GM12878 (cell line): ENCODE data around the gene TANK. TPM values are rescaled to one million over a fixed set of nuclear protein-coding genes. Genes with fewer than 3 reads are reported as not detected.
A peak's percentile ranks its signal among the peaks of the same experiment; 100 is the strongest.

ENCODE experiments used
- ASH2L ChIP-seq: fragments of 300-600, 200-600 bp; sonication (generic); IDR thresholded peaks from 2 replicates; pipeline ENCODE4 v1.6.1; 2017; ENCODE audit warnings: low read depth, mild to moderate bottlenecking, borderline replicate concordance
- CHD4 ChIP-seq: fragments of 200-600 bp; sonication (generic); IDR thresholded peaks from 2 replicates; pipeline ENCODE4 v1.6.1; 2016; ENCODE audit warnings: mild to moderate bottlenecking
- GATAD2B ChIP-seq: fragments of 450-650 bp; conservative IDR thresholded peaks from 2 replicates; pipeline ENCODE4 v1.6.1; 2017; ENCODE audit warnings: low read depth, mild to moderate bottlenecking, moderate library complexity
- HDGF ChIP-seq: fragments of 450-650 bp; IDR thresholded peaks from 2 replicates; pipeline ENCODE4 v1.6.1; 2016; ENCODE audit warnings: antibody characterized with exemption
- NR2C1 ChIP-seq: fragments of 450-650 bp; IDR thresholded peaks from 2 replicates; pipeline ENCODE4 v1.6.1; 2017; ENCODE audit warnings: antibody characterized with exemption, mild to moderate bottlenecking, moderate library complexity
- NR2F1 ChIP-seq: fragments of 450-650 bp; conservative IDR thresholded peaks from 2 replicates; pipeline ENCODE4 v1.6.1; 2017; ENCODE audit warnings: mild to moderate bottlenecking
- SREBF2 ChIP-seq: IDR thresholded peaks from 2 replicates; pipeline ENCODE4 v1.6.1; 2012; ENCODE audit warnings: mild to moderate bottlenecking, low read length
- ZBTB33 ChIP-seq: fragments of 450-650 bp; IDR thresholded peaks from 2 replicates; pipeline ENCODE4 v1.6.1; 2017; ENCODE audit warnings: mild to moderate bottlenecking
- ZBTB40 ChIP-seq: fragments of 450-650 bp; IDR thresholded peaks from 2 replicates; pipeline ENCODE4 v1.6.1; 2016; ENCODE audit warnings: mild to moderate bottlenecking, moderate library complexity, borderline replicate concordance
- ZNF384 ChIP-seq: IDR thresholded peaks from 2 replicates; pipeline ENCODE4 v1.6.1; 2012; ENCODE audit warnings: low read depth, mild to moderate bottlenecking, low read length, improper control_type of control experiment, borderline replicate concordance
- polyA plus RNA-seq, 11 experiments: library from polyadenylated mRNA; depleted of rRNA in 4 of 11; unstranded in 6 of 11; stranded (reverse) in 5 of 11; fragments of >200 nt; fragmentation: Nextera tagmentation in 4 of 11; fragmentation: Illumina TruSeq in 1 of 11; extraction: Ambion mirVana in 4 of 11; extraction: Trizol in 1 of 11; gene quantifications; 1 replicate in 1 of 11; 2 replicates in 10 of 11; pipeline versions ENCODE4 v1.2.1 to v1.2.3, GENCODE V29; 2011 to 2016; ENCODE audit warnings: inconsistent platforms in 2 of 11, missing spikeins in 2 of 11, low read depth in 1 of 11
- total RNA-seq, 4 experiments: library from RNA; depleted of rRNA in 3 of 4; stranded (reverse); fragments of >200 nt in 3 of 4; fragmentation: Illumina TruSeq in 1 of 4; extraction: Trizol in 1 of 4; gene quantifications; 2 replicates each; pipeline versions ENCODE4 v1.2.1 to v1.2.3, GENCODE V29; 2013 to 2021

Gene TANK
- total and polyA plus RNA-seq, 10 of the 15 experiments (the other 5 are each of a cell fraction or from before 2014, with no cell fraction given) = 48.6 to 127 (median 103) TPM

DNA sequence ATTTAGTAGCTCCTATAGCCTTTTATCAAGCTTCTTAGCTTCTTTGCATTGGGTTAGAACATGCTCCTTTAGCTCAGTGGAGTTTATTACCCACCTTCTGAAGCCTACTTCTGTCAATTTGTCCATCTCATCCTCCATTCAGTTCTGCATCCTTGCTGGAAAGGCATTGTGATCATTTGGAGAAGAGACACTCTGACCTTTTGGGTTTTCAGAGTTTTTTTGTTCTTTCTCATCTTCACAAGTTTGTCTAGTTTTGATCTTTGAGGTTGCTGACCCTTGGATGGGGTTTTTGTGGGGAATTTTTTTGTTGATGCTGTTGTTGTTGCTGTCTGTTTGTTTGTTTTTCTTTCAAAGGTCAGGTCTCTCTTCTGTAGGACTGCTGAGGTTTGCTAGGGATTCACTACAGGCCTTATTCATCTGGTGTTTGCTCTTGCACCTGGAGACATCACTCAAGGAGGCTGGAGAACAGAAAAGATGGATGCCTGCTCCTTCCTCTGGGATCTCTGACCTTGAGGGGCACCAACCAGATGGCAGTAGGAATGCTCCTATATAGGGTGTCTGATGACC is 13.9 kb upstream of the TANK start (continued):
- TF ChIP-seq ZBTB33 (no peak), ZNF384 (no peak), GATAD2B (no peak), CHD4 (no peak), ASH2L (no peak), HDGF (0 out of 2 replicates have a peak, but pooled peaks have one; percentile 36), SREBF2 (no peak), NR2F1 (peak; percentile 54), ZBTB40 (no peak), NR2C1 (no peak)
